ENCODE measurements around the gene SLC50A1. TPM values are rescaled to one million over a fixed set of nuclear protein-coding genes. Genes with fewer than 3 reads are reported as not detected.

The SLC50A1 gene
- total and polyA plus RNA-seq, 9 of the 15 experiments (the other 6 are each of a cell fraction or from before 2014, with no cell fraction given) = 46.5 to 132 (median 91.9) TPM

DNA sequence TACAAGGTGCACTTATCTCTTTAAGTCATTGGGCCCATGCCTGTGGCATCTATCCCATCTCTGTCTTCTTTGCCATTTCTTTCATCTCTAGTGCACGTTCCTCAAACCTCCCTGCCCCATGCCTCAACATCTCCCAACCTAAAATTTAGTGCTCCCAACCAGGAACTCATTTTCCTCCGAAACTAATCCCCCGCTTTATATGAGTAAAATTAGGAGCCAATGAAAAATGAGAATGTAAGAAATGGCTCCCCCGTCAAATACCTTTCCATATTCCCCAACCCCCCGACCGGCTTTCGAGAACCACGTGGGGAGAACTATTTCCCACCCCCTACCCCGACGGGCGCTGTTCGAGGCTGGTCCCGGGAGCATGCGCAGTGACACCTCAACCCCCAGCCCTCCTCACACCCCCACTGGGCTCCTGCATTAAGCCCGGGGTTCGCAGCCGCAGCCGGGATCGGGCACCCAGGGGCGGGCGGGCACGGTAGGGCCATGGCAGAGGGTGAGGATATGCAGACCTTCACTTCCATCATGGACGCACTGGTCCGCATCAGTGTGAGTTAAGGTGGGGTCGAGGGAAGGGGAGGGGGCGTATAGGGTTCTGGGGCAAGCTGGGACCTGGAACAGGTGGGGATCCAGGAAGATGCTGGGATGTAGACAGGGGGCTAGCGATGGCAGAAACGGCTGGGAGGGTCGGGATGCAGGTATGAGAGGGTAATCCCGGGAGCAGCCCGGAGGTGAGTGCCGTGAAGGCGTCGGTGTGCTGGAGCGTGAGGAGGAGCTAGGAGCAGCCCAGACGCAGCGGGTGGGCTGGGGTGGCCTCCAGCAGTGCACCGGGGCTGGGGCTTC lies 38.0 kb downstream of the SLC50A1 start, which contains the start of gene TRIM46 (continued):
- TF ChIP-seq, protein P1, sequence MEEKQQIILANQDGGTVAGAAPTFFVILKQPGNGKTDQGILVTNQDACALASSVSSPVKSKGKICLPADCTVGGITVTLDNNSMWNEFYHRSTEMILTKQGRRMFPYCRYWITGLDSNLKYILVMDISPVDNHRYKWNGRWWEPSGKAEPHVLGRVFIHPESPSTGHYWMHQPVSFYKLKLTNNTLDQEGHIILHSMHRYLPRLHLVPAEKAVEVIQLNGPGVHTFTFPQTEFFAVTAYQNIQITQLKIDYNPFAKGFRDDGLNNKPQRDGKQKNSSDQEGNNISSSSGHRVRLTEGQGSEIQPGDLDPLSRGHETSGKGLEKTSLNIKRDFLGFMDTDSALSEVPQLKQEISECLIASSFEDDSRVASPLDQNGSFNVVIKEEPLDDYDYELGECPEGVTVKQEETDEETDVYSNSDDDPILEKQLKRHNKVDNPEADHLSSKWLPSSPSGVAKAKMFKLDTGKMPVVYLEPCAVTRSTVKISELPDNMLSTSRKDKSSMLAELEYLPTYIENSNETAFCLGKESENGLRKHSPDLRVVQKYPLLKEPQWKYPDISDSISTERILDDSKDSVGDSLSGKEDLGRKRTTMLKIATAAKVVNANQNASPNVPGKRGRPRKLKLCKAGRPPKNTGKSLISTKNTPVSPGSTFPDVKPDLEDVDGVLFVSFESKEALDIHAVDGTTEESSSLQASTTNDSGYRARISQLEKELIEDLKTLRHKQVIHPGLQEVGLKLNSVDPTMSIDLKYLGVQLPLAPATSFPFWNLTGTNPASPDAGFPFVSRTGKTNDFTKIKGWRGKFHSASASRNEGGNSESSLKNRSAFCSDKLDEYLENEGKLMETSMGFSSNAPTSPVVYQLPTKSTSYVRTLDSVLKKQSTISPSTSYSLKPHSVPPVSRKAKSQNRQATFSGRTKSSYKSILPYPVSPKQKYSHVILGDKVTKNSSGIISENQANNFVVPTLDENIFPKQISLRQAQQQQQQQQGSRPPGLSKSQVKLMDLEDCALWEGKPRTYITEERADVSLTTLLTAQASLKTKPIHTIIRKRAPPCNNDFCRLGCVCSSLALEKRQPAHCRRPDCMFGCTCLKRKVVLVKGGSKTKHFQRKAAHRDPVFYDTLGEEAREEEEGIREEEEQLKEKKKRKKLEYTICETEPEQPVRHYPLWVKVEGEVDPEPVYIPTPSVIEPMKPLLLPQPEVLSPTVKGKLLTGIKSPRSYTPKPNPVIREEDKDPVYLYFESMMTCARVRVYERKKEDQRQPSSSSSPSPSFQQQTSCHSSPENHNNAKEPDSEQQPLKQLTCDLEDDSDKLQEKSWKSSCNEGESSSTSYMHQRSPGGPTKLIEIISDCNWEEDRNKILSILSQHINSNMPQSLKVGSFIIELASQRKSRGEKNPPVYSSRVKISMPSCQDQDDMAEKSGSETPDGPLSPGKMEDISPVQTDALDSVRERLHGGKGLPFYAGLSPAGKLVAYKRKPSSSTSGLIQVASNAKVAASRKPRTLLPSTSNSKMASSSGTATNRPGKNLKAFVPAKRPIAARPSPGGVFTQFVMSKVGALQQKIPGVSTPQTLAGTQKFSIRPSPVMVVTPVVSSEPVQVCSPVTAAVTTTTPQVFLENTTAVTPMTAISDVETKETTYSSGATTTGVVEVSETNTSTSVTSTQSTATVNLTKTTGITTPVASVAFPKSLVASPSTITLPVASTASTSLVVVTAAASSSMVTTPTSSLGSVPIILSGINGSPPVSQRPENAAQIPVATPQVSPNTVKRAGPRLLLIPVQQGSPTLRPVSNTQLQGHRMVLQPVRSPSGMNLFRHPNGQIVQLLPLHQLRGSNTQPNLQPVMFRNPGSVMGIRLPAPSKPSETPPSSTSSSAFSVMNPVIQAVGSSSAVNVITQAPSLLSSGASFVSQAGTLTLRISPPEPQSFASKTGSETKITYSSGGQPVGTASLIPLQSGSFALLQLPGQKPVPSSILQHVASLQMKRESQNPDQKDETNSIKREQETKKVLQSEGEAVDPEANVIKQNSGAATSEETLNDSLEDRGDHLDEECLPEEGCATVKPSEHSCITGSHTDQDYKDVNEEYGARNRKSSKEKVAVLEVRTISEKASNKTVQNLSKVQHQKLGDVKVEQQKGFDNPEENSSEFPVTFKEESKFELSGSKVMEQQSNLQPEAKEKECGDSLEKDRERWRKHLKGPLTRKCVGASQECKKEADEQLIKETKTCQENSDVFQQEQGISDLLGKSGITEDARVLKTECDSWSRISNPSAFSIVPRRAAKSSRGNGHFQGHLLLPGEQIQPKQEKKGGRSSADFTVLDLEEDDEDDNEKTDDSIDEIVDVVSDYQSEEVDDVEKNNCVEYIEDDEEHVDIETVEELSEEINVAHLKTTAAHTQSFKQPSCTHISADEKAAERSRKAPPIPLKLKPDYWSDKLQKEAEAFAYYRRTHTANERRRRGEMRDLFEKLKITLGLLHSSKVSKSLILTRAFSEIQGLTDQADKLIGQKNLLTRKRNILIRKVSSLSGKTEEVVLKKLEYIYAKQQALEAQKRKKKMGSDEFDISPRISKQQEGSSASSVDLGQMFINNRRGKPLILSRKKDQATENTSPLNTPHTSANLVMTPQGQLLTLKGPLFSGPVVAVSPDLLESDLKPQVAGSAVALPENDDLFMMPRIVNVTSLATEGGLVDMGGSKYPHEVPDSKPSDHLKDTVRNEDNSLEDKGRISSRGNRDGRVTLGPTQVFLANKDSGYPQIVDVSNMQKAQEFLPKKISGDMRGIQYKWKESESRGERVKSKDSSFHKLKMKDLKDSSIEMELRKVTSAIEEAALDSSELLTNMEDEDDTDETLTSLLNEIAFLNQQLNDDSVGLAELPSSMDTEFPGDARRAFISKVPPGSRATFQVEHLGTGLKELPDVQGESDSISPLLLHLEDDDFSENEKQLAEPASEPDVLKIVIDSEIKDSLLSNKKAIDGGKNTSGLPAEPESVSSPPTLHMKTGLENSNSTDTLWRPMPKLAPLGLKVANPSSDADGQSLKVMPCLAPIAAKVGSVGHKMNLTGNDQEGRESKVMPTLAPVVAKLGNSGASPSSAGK (IDR thresholded peaks at IDR 0.05) = peak; percentile 44
- 0 out of 2 replicates have a peak, but pooled peaks have one; percentile 4 for TF ChIP-seq ELF1 (tag; IDR thresholded peaks at IDR 0.05)
- TF ChIP-seq STAG1 (CRISPR knock-in tag; IDR thresholded peaks at IDR 0.05; ENCODE audit: borderline replicate concordance) = 0 out of 2 replicates have a peak, but pooled peaks have one; percentile 5
- TF ChIP-seq HNRNPUL1 (IDR thresholded peaks at IDR 0.05; ENCODE audit: low read length) = no peak
- TF ChIP-seq LARP7 (IDR thresholded peaks at IDR 0.05) = 0 out of 2 replicates have a peak, but pooled peaks have one; percentile 45
- no peak for TF ChIP-seq SMAD1 (IDR thresholded peaks at IDR 0.05; ENCODE audit: low read depth, low read length, partially characterized antibody)
- TF ChIP-seq ZNF124 (CRISPR knock-in tag; IDR thresholded peaks at IDR 0.05) = 0 out of 2 replicates have a peak, but pooled peaks have one; percentile 51
- peak in 1 of 2 experiments; percentile 10; a peak in 1 of 4 replicates for TF ChIP-seq TBL1XR1 (IDR thresholded peaks at IDR 0.05; ENCODE audit: low read length in 2 of 2)

Data from K562 (cell line).